Measurements from ENCODE around the gene TLX2. TPM values are rescaled to one million over a fixed set of nuclear protein-coding genes. Genes with fewer than 3 reads are reported as not detected.
"Not testable (repeated sequence)": the region's sequence is repeated elsewhere in the genome, so short reads cannot be mapped to it uniquely, and the experiment has no call there.

Gene TLX2
- total RNA-seq, 1 donor from 2014 or later: not detected

DNA sequence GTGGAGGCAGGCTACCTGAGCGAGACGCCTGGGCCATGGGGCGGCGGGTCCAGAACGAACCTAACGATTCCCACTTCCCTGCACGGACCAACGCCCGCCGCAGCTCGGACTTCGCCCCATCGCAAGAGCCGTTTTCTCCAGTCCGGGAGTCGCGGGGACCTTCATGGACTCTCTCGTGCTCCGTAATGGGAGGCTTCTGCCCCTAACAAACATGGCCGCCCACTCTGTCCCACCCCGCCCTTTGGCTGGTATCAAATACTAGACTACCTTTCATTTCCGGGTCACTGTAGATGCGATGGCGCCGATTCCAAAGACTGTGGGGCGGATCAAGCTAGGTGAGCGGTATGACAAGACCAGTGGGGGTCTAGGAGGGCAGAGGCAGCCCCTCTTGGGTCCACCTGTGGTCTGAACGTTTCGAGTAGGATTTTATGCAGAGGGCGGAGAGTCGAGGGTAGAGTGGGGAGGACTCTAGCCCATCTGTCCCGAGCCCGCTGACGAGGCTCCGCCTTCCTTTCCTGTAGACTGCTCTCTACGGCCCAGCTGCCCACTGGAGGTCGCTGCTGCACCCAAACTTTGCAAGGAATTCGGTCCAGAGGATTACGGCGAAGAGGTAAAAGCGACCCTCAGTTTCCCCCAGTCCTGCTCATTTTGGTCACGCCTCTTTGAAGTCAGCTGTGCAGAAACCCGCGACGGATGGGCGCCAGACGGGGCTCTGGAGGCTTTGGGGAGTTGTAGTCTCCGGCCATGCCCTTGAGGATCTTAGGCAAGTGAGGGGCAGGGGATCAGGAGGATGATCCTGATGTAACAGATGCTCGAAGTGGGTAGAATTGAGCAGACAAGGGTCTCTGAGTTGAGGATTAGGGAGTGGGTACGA lies 31.2 kb upstream of the TLX2 start, which contains the start of the genes CCDC142 and TTC31:
Gene CCDC142 (minus strand): TSS at position 198 of the 874 bp plus-strand sequence. CDS start 161 bp downstream, at position 37.
Gene TTC31 (plus strand): TSS at position 281 of the 874 bp plus-strand sequence. CDS start 15 bp downstream, at position 296.
- Mint-ChIP-seq H3K27ac (peak within 1 kb of the TSS; percentile 99), H3K9me3 (no peaks in the 10 kb centered on the region), H3K36me3 (peaks cover 10% of the 10 kb centered on the region), H3K4me1 (peaks cover 21% of the 10 kb centered on the region), H3K4me3 (peak within 1 kb of the TSS; percentile 100), H3K27me3 (ENCODE audit: insufficient read depth, low read depth) (peaks cover 3% of the 10 kb centered on the region)
- peak within 1 kb of the TSS; percentile 60 for H3K9ac ChIP-seq
- peaks cover 22% of the 10 kb centered on the region for H4K20me1 ChIP-seq (ENCODE audit: low read depth)
- H3F3A ChIP-seq (ENCODE audit: low read depth): no peaks in the 10 kb centered on the region
- H3K36me3 ChIP-seq: no peaks in the 10 kb centered on the region
- no peak for TF ChIP-seq EZH2 (IDR thresholded peaks at IDR 0.05)
- TF ChIP-seq, protein P1, sequence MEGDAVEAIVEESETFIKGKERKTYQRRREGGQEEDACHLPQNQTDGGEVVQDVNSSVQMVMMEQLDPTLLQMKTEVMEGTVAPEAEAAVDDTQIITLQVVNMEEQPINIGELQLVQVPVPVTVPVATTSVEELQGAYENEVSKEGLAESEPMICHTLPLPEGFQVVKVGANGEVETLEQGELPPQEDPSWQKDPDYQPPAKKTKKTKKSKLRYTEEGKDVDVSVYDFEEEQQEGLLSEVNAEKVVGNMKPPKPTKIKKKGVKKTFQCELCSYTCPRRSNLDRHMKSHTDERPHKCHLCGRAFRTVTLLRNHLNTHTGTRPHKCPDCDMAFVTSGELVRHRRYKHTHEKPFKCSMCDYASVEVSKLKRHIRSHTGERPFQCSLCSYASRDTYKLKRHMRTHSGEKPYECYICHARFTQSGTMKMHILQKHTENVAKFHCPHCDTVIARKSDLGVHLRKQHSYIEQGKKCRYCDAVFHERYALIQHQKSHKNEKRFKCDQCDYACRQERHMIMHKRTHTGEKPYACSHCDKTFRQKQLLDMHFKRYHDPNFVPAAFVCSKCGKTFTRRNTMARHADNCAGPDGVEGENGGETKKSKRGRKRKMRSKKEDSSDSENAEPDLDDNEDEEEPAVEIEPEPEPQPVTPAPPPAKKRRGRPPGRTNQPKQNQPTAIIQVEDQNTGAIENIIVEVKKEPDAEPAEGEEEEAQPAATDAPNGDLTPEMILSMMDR (IDR thresholded peaks at IDR 0.05): peak; percentile 93
- H3K4me3 ChIP-seq: peak within 1 kb of the TSS; percentile 81
- peak; percentile 97 for DNase-seq (ENCODE audit: low spot score)
- peaks cover 8% of the 10 kb centered on the region for H3K4me1 ChIP-seq
- peaks cover 33% of the 10 kb centered on the region for H3K79me2 ChIP-seq (ENCODE audit: low read depth)
- H3K9me3 ChIP-seq (ENCODE audit: low read depth): no peaks in the 10 kb centered on the region
- peak within 1 kb of the TSS; percentile 97 for H3K4me2 ChIP-seq
- H3K27me3 ChIP-seq: no peaks in the 10 kb centered on the region
- H3K27ac ChIP-seq: no peak within 1 kb of the TSS
- peak within 1 kb of the TSS; percentile 87 for H2AFZ ChIP-seq (replicated peaks)

GRCh38 chr2:74483675-74484164 lies 30.5 kb upstream of the TLX2 start:
- not testable (repeated sequence) for H3F3A ChIP-seq (ENCODE audit: low read depth); H3K4me1 ChIP-seq; H3K27me3 Mint-ChIP-seq (ENCODE audit: insufficient read depth, low read depth); H3K36me3 ChIP-seq; DNase-seq (ENCODE audit: low spot score); H3K27me3 ChIP-seq; H3K27ac ChIP-seq; H3K9me3 ChIP-seq (ENCODE audit: low read depth); H3K9me3 Mint-ChIP-seq; H3K9ac ChIP-seq
- Histone ChIP-seq H3K4me2 (peak overlapping the region; percentile 97), H2AFZ (replicated peaks) (peak overlapping the region; percentile 84), H3K79me2 (ENCODE audit: low read depth) (peaks cover 33% of the 10 kb centered on the region), H3K4me3 (peak overlapping the region; percentile 81), H4K20me1 (ENCODE audit: low read depth) (peaks cover 23% of the 10 kb centered on the region)
- peak overlapping the region; percentile 27 for H3K27ac Mint-ChIP-seq
- H3K36me3 Mint-ChIP-seq: peaks cover 10% of the 10 kb centered on the region
- H3K4me3 Mint-ChIP-seq: peak overlapping the region; percentile 100
- peaks cover 21% of the 10 kb centered on the region for H3K4me1 Mint-ChIP-seq

GRCh38 chr2:74486141-74486540 lies 28.1 kb upstream of the TLX2 start:
- Histone ChIP-seq H3K9ac (no peak overlapping the region), H3K9me3 (ENCODE audit: low read depth) (no peaks in the 10 kb centered on the region), H3K27me3 (no peaks in the 10 kb centered on the region), H2AFZ (replicated peaks) (no peak overlapping the region), H3K4me3 (no peak overlapping the region), H3K36me3 (no peaks in the 10 kb centered on the region), H3K4me1 (peaks cover 4% of the 10 kb centered on the region), H4K20me1 (ENCODE audit: low read depth) (peaks cover 16% of the 10 kb centered on the region), H3K4me2 (no peak overlapping the region), H3K79me2 (ENCODE audit: low read depth) (peaks cover 21% of the 10 kb centered on the region), H3K27ac (no peak overlapping the region), H3F3A (ENCODE audit: low read depth) (no peaks in the 10 kb centered on the region)
- Mint-ChIP-seq H3K4me3 (no peak overlapping the region), H3K9me3 (no peaks in the 10 kb centered on the region), H3K36me3 (peaks cover 17% of the 10 kb centered on the region), H3K27ac (no peak overlapping the region), H3K4me1 (peaks cover 9% of the 10 kb centered on the region), H3K27me3 (ENCODE audit: insufficient read depth, low read depth) (no peaks in the 10 kb centered on the region)
- no peak for DNase-seq (ENCODE audit: low spot score)
- TF ChIP-seq EZH2phosphoT487 (IDR thresholded peaks at IDR 0.05) (no peak), EZH2 (IDR thresholded peaks at IDR 0.05) (no peak)
- TF ChIP-seq, protein P1 (IDR thresholded peaks at IDR 0.05): no peak
